Measurements from ENCODE around the gene HAUS3. TPM values are rescaled to one million over a fixed set of nuclear protein-coding genes. Genes with fewer than 3 reads are reported as not detected.

The HAUS3 gene
- total RNA-seq, 1 donor from 2014 or later = 9.2 TPM

DNA sequence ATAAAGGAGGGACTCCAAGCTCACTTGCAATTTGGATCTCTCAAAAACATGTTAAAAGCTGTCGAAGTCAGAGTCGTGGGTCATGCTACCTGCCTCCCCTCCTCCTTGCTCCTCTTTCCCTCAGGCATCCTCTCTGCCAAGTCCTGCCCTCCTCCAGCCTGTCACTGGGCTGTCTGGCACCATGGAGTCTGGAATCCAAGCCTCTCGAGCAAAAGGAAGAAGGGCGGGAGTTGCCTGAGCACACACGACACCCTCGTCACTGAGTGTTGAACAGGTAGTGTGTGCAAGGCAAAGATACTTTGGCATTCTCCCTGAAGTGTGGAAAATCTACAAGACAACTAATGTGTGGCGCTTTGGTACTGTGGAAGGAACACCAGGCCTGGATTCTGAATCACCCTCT lies 62.2 kb downstream of the HAUS3 start:
- no peak for FAIRE-seq
- Histone ChIP-seq H3K27me3 (ENCODE audit: control insufficient read depth, insufficient read depth, low read length) (no peaks in the 10 kb centered on the region), H3K36me3 (ENCODE audit: control insufficient read depth, insufficient read depth, low read length) (no peaks in the 10 kb centered on the region), H3K4me3 (ENCODE audit: low read depth, low read length) (no peak overlapping the region)
- TF ChIP-seq, protein P1, sequence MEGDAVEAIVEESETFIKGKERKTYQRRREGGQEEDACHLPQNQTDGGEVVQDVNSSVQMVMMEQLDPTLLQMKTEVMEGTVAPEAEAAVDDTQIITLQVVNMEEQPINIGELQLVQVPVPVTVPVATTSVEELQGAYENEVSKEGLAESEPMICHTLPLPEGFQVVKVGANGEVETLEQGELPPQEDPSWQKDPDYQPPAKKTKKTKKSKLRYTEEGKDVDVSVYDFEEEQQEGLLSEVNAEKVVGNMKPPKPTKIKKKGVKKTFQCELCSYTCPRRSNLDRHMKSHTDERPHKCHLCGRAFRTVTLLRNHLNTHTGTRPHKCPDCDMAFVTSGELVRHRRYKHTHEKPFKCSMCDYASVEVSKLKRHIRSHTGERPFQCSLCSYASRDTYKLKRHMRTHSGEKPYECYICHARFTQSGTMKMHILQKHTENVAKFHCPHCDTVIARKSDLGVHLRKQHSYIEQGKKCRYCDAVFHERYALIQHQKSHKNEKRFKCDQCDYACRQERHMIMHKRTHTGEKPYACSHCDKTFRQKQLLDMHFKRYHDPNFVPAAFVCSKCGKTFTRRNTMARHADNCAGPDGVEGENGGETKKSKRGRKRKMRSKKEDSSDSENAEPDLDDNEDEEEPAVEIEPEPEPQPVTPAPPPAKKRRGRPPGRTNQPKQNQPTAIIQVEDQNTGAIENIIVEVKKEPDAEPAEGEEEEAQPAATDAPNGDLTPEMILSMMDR (IDR thresholded peaks at IDR 0.05; ENCODE audit: insufficient read depth, low read length, severe bottlenecking) = no peak
- DNase-seq (ENCODE audit: low read depth) = no peak

DNA sequence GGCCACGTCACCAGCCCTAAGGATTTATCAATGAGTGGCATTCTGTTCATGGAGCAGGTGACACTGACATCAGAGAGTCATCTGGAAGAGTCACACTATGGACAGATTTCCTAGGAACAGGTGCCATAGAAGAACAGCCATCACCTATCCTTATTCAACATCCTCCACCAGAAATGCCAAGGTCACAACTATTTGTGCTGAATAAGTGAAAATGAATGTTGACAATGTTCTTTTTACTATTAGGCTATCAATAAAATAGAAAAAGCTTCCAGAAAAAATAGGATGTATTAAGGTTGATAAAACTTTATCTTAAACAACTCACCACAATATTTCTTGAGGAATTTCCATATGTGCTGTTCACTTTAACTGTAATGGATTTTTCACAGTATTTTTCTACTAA lies 62.9 kb downstream of the HAUS3 start:
- H3K27me3 ChIP-seq (ENCODE audit: control insufficient read depth, insufficient read depth, low read length) = no peaks in the 10 kb centered on the region
- H3K4me3 ChIP-seq (ENCODE audit: low read depth, low read length) = no peak overlapping the region
- no peak for DNase-seq (ENCODE audit: low read depth)
- TF ChIP-seq, protein P1 (IDR thresholded peaks at IDR 0.05; ENCODE audit: insufficient read depth, low read length, severe bottlenecking) = no peak
- no peak for FAIRE-seq
- no peaks in the 10 kb centered on the region for H3K36me3 ChIP-seq (ENCODE audit: control insufficient read depth, insufficient read depth, low read length)

Other genes starting within 250 kb of the HAUS3 start
- 14.7 and 17.9 TPM in 2 replicates for gene NELFA, start 233.1 kb downstream of the HAUS3 start, total RNA-seq
- not detected in 2 replicates for gene NAT8L, start 182.8 kb downstream of the HAUS3 start, total RNA-seq
- 1.4 and 1.6 TPM in 2 replicates for gene POLN, start within 50 bp of the HAUS3 start, total RNA-seq
- gene MXD4, start 20.0 kb upstream of the HAUS3 start, total RNA-seq = 10.5 and 13.2 TPM in 2 replicates
- gene ZFYVE28, start 176.5 kb upstream of the HAUS3 start, total RNA-seq = 1.3 and 1.8 TPM in 2 replicates
- gene CFAP99, start 176.8 kb upstream of the HAUS3 start, total RNA-seq = not detected in 2 replicates
- 52.0 and 52.7 TPM in 2 replicates for gene RNF4, start 227.0 kb upstream of the HAUS3 start, total RNA-seq

Measured in bronchial epithelial cell (primary cell).